Thoracic aorta (tissue), 2 donors: ENCODE data around the gene HOXB9. TPM values are rescaled to one million over a fixed set of nuclear protein-coding genes. Genes with fewer than 3 reads are reported as not detected.

Experiments
- ATAC-seq: fragments of 150-250 bp; one replicate; pipeline ENCODE4 v1.8.0; 2017; ENCODE audit warnings: low read depth; ENCODE audit not compliant: insufficient number of reproducible peaks, low FRiP score
- DNase-seq: peaks from one replicate; pipeline ENCODE4 v3.0.0-alpha.2; 2020; ENCODE audit warnings: low spot score
- H3K27ac ChIP-seq, 2 donors: fragments of 200-600 bp; sonication (generic); 1 replicate in 1 of 2; 2 replicates in 1 of 2; pipeline ENCODE4 v1.5.1; 2016; ENCODE audit warnings: mild to moderate bottlenecking in 2 of 2, moderate library complexity in 2 of 2
- H3K27me3 ChIP-seq: fragments of 200-600 bp; sonication (generic); replicated peaks from 2 replicates; pipeline ENCODE4 v1.6.0; 2016; ENCODE audit warnings: mild to moderate bottlenecking; ENCODE audit not compliant: insufficient read depth
- H3K36me3 ChIP-seq: fragments of 200-600 bp; sonication (generic); one replicate; pipeline ENCODE4 v1.5.1; 2016
- H3K4me1 ChIP-seq, 2 donors: fragments of 200-600 bp; sonication (generic); 1 replicate in 1 of 2; 2 replicates in 1 of 2; pipeline versions ENCODE4 v1.5.1 to v1.6.0; 2016; ENCODE audit warnings: low read depth in 2 of 2, mild to moderate bottlenecking in 1 of 2; ENCODE audit not compliant: control insufficient read depth in 1 of 2
- H3K4me3 ChIP-seq: fragments of 200-600 bp; sonication (generic); 2 replicates; pipeline ENCODE4 v1.5.1; 2016; ENCODE audit warnings: mild to moderate bottlenecking
- H3K9me3 ChIP-seq: fragments of 200-600 bp; sonication (generic); 2 replicates; pipeline ENCODE4 v1.5.1; 2016
- CTCF ChIP-seq: fragments of 200-600 bp; sonication (generic); IDR thresholded peaks from one replicate; pipeline ENCODE4 v1.5.1; 2019; ENCODE audit warnings: antibody characterized with exemption
- total RNA-seq, 2 donors: library from RNA; depleted of rRNA; stranded (reverse); fragments of >200 nt; gene quantifications; one replicate each; pipeline versions ENCODE4 v1.1.0 to v1.2.3, GENCODE V29; 2016

The HOXB9 gene
- total RNA-seq, 2 donors from 2014 or later, result not detected

DNA sequence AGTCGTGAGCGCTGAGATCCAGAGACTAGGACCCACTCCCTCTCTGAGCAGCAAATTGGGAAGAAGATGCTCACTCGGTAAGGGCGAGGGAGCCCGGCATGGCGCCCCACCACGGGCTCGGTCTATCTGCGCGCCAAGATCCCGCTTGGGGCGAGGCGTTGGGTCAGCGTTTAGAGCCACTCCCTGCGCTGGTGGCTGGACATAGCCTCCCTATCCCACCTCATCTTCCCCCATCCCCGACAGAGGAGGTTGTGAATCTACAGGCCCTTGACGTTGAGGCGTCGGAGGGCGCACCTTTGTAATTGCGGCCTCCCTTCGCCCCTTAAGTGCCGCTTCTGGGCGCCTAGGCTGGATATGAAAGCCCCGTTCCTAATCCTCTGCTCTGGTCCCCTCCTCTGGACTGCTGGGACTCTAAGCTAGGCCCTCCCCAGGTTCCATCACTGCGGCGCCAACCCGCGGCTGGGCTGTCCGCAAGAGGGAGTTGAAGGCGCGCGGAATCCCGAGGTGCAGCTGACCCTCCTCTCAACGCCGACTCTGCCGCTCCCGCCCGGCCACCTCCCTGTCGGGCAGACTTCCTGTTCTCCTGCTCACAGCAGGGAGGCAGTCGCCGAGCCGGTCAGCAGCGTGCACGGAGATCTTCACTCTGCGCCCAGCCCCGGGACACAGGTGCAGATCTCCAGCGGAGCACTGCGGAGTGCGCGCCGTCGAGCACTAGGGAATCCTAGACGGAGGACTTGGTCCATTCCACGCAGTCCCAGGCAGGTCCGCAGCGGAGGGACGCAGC, 16.1 kb upstream of the HOXB9 start:
- Histone ChIP-seq H3K9me3 (no peaks in the 10 kb centered on the region), H3K36me3 (no peaks in the 10 kb centered on the region), H3K4me3 (no peak overlapping the region), H3K4me1 (peaks cover 2 to 3% of the 10 kb centered on the region in 2 donors), H3K27me3 (peaks cover 24% of the 10 kb centered on the region), H3K27ac (no peak overlapping the region)
- ATAC-seq (no peak), DNase-seq (no peak)
- no peak for TF ChIP-seq CTCF

DNA sequence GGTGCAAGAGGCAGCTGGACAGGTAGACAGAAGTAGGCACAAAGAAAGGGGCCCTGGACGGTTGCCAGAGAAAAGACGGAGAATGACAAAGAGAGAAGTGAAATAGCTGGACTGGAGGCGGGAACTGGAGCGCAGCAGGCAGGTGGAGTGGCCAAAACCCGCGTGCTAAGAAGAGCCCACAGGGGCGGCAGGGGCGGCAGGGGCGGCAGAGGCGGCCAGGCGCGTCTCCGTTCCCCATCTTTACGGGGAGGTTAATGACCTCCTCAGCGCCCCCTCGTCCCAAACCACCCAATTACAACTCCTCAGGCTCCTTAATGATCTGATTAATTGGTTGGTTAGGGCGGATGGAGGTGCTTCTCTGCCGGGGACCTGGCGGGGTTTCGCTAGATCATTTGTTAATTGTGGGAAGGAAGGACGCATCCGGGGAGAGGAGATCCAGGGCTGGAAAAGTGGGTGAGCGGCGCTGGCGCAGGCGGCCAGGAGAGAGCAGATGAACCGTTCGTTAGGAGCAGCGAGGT, 15.4 kb upstream of the HOXB9 start:
- no peak for ATAC-seq

GRCh38 chr17:48640858-48641180, 14.7 kb upstream of the HOXB9 start:
- no peak for TF ChIP-seq CTCF
- peaks cover 25% of the 10 kb centered on the region for H3K27me3 ChIP-seq
- ATAC-seq, result no peak

More for the DNA sequence above, 15.4 kb upstream of the HOXB9 start:
- no peaks in the 10 kb centered on the region for H3K9me3 ChIP-seq
- no peak for DNase-seq
- peaks cover 24% of the 10 kb centered on the region for H3K27me3 ChIP-seq
- H3K4me1 ChIP-seq, result no peaks in the 10 kb centered on the region
- no peak for TF ChIP-seq CTCF
- H3K4me3 ChIP-seq, result no peak overlapping the region
- no peak overlapping the region for H3K27ac ChIP-seq
- no peaks in the 10 kb centered on the region for H3K36me3 ChIP-seq

GRCh38 chr17:48639982-48640857, 14.1 kb upstream of the HOXB9 start:
- Histone ChIP-seq H3K9me3 (no peaks in the 10 kb centered on the region), H3K36me3 (no peaks in the 10 kb centered on the region), H3K27me3 (peaks cover 25% of the 10 kb centered on the region), H3K4me3 (no peak overlapping the region), H3K4me1 (no peaks in the 10 kb centered on the region), H3K27ac (no peak overlapping the region)
- ATAC-seq, result no peak
- DNase-seq, result no peak
- no peak for TF ChIP-seq CTCF

More at GRCh38 chr17:48640858-48641180, 14.7 kb upstream of the HOXB9 start:
- no peak overlapping the region for H3K4me3 ChIP-seq
- H3K27ac ChIP-seq, result no peak overlapping the region
- no peaks in the 10 kb centered on the region for H3K36me3 ChIP-seq
- no peaks in the 10 kb centered on the region for H3K4me1 ChIP-seq
- no peaks in the 10 kb centered on the region for H3K9me3 ChIP-seq
- DNase-seq, result no peak

DNA sequence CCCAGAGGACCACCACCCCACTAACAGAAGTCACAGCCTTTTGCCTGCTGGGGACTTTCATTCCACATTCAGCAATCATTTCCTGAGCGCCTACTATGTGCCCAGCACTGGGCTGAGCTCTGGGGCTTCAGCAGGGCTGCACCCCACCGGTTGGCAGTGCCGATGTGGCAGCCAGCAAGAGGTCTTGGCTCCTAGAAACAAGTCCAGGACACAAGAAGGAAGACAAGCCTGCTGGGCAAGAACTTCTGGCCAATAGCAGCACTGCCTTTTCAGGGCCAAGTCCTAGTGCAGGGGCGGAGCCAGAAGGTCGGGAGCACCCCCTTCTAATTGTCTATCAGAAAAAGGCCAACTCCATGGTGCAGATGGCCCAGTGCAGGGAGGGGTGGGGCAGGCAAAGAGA, 13.0 kb upstream of the HOXB9 start:
- TF ChIP-seq CTCF, result no peak
- no peaks in the 10 kb centered on the region for H3K4me1 ChIP-seq
- H3K4me3 ChIP-seq, result no peak overlapping the region
- peaks cover 33% of the 10 kb centered on the region for H3K27me3 ChIP-seq
- no peaks in the 10 kb centered on the region for H3K9me3 ChIP-seq
- ATAC-seq, result no peak
- DNase-seq, result no peak
- H3K36me3 ChIP-seq, result no peaks in the 10 kb centered on the region
- H3K27ac ChIP-seq, result no peak overlapping the region
